H1 (cell line): Measurements from ENCODE around the gene COX5B. TPM values are rescaled to one million over a fixed set of nuclear protein-coding genes. Genes with fewer than 3 reads are reported as not detected.
A peak's percentile ranks its signal among the peaks of the same experiment; 100 is the strongest.

ENCODE experiments used
- CTCF ChIA-PET: fragments of 300-600 bp; sonication (Branson Sonifier 250); formaldehyde crosslinking; loops from one replicate; lab custom pipeline; 2021; ENCODE audit not compliant: partially characterized antibody; lab: Charles Lee
- POLR2A ChIA-PET: fragments of 300-600 bp; sonication (Branson Sonifier 250); formaldehyde crosslinking; loops from one replicate; lab custom pipeline; 2021; ENCODE audit warnings: inconsistent platforms; ENCODE audit not compliant: partially characterized antibody; lab: Charles Lee
- DNase-seq, 2 experiments: peaks; one replicate each; pipeline versions ENCODE4 v3.0.0 to v3.0.0-alpha.2; 2010 to 2022; ENCODE audit warnings: low spot score in 2 of 2, low read depth in 1 of 2, mixed read lengths in 1 of 2
- FAIRE-seq: peaks from 2 replicates; lab custom pipeline; 2011; peaks lifted over from hg19 to GRCh38; lab: Jason Lieb, UNC
- H2AFZ ChIP-seq: 2 replicates; pipeline ENCODE4 v1.8.1; 2012; ENCODE audit warnings: low read length, inconsistent platforms
- H2AK5ac ChIP-seq: 2 replicates; pipeline ENCODE4 v1.6.1; 2013; ENCODE audit warnings: low read depth, low read length
- H2BK120ac ChIP-seq: replicated peaks from 2 replicates; pipeline ENCODE3; 2013; ENCODE audit warnings: low read depth, low read length, inconsistent platforms
- H2BK12ac ChIP-seq: 2 replicates; pipeline ENCODE4 v1.6.1; 2013; ENCODE audit warnings: low read depth, low read length
- H2BK15ac ChIP-seq: 2 replicates; pipeline ENCODE4 v1.6.1; 2013; ENCODE audit warnings: low read length
- H2BK20ac ChIP-seq: 2 replicates; pipeline ENCODE4 v1.6.1; 2013; ENCODE audit warnings: low read length
- H2BK5ac ChIP-seq: 2 replicates; pipeline ENCODE4 v1.6.1; 2013; ENCODE audit warnings: low read depth, low read length
- H3K14ac ChIP-seq: 2 replicates; pipeline ENCODE4 v1.6.1; 2013; ENCODE audit warnings: inconsistent platforms; ENCODE audit not compliant: insufficient read length
- H3K18ac ChIP-seq: 2 replicates; pipeline ENCODE4 v1.6.1; 2013; ENCODE audit warnings: low read length; ENCODE audit errors: extremely low read depth
- H3K23ac ChIP-seq: 2 replicates; pipeline ENCODE4 v1.6.1; 2013; ENCODE audit warnings: inconsistent platforms; ENCODE audit not compliant: insufficient read length
- H3K23me2 ChIP-seq: 2 replicates; pipeline ENCODE4 v1.6.1; 2013; ENCODE audit warnings: low read depth, low read length
- H3K27ac ChIP-seq: 2 replicates; pipeline ENCODE4 v1.6.1; 2011; ENCODE audit warnings: low read depth, low read length, inconsistent platforms
- H3K27me3 ChIP-seq, 4 experiments: replicated peaks in 1 of 4; 1 replicate in 1 of 4; 2 replicates in 3 of 4; pipeline versions ENCODE4 v1.6.1 to v1.8.1; 2011 to 2013; ENCODE audit warnings: low read length in 3 of 4, mild to moderate bottlenecking in 3 of 4, inconsistent platforms in 2 of 4, mixed read lengths in 2 of 4, moderate library complexity in 1 of 4; ENCODE audit not compliant: control insufficient read depth in 3 of 4, insufficient read depth in 3 of 4; ENCODE audit errors: extremely low read depth in 1 of 4
- H3K36me3 ChIP-seq, 4 experiments: 2 replicates each; pipeline versions ENCODE4 v1.6.1 to v1.8.1; 2011 to 2013; ENCODE audit warnings: mild to moderate bottlenecking in 4 of 4, low read length in 3 of 4, moderate library complexity in 2 of 4, control low read depth in 1 of 4, inconsistent platforms in 1 of 4; ENCODE audit not compliant: insufficient read depth in 4 of 4, control insufficient read depth in 2 of 4
- H3K4ac ChIP-seq: replicated peaks from 2 replicates; pipeline ENCODE3; 2013; ENCODE audit warnings: low read length, low read depth, mixed read lengths, inconsistent platforms; ENCODE audit not compliant: insufficient read length
- H3K4me1 ChIP-seq, 4 experiments: replicated peaks in 1 of 4; 1 replicate in 1 of 4; 2 replicates in 3 of 4; pipeline versions ENCODE4 v1.6.1 to v1.8.1; 2011 to 2013; ENCODE audit warnings: low read length in 3 of 4, inconsistent platforms in 2 of 4, mixed read lengths in 1 of 4; ENCODE audit not compliant: insufficient read depth in 4 of 4, control insufficient read depth in 3 of 4
- H3K4me2 ChIP-seq, 2 experiments: 2 replicates each; pipeline versions ENCODE4 v1.6.1 to v1.8.1; 2011 to 2013; ENCODE audit warnings: low read depth in 2 of 2, low read length in 2 of 2, control low read depth in 1 of 2, inconsistent platforms in 1 of 2, mild to moderate bottlenecking in 1 of 2; ENCODE audit not compliant: insufficient read depth in 1 of 2
- H3K4me3 ChIP-seq, 4 experiments: fragments of 200-600, 300-600 bp in 1 of 4; sonication (generic), shearing (Covaris generic), sonication (Bioruptor Twin) in 1 of 4; 2 replicates each; pipeline versions ENCODE4 v1.5.1 to v1.8.1; 2011 to 2016; ENCODE audit warnings: low read length in 4 of 4, low read depth in 3 of 4, control low read depth in 2 of 4, inconsistent platforms in 2 of 4, mild to moderate bottlenecking in 2 of 4, mixed read lengths in 1 of 4, moderate library complexity in 1 of 4; ENCODE audit not compliant: insufficient read depth in 2 of 4; ENCODE audit errors: extremely low read depth in 1 of 4
- H3K56ac ChIP-seq: replicated peaks from 2 replicates; pipeline ENCODE3; 2013; ENCODE audit warnings: low read depth, mild to moderate bottlenecking, mixed read lengths, low read length, inconsistent platforms; ENCODE audit not compliant: insufficient read length
- H3K79me1 ChIP-seq: 2 replicates; pipeline ENCODE4 v1.6.1; 2013; ENCODE audit warnings: low read depth, low read length, control low read depth
- H3K79me2 ChIP-seq, 2 experiments: 2 replicates each; pipeline versions ENCODE4 v1.6.1 to v1.8.1; 2012 to 2013; ENCODE audit warnings: low read length in 2 of 2, mild to moderate bottlenecking in 2 of 2, inconsistent platforms in 1 of 2; ENCODE audit not compliant: insufficient read depth in 2 of 2, control insufficient read depth in 1 of 2
- H3K9ac ChIP-seq, 4 experiments: replicated peaks in 1 of 4; 1 replicate in 1 of 4; 2 replicates in 3 of 4; pipeline versions ENCODE4 v1.6.1 to v1.8.1; 2011 to 2013; ENCODE audit warnings: low read depth in 3 of 4, low read length in 3 of 4, control low read depth in 2 of 4, mild to moderate bottlenecking in 2 of 4, moderate library complexity in 2 of 4, inconsistent platforms in 1 of 4; ENCODE audit errors: extremely low read depth in 1 of 4
- H3K9me3 ChIP-seq, 2 experiments: 2 replicates each; pipeline versions ENCODE4 v1.6.1 to v1.8.1; 2012 to 2013; ENCODE audit warnings: mild to moderate bottlenecking in 2 of 2, moderate library complexity in 2 of 2, control low read depth in 1 of 2, inconsistent platforms in 1 of 2, low read depth in 1 of 2, low read length in 1 of 2, mixed read lengths in 1 of 2; ENCODE audit not compliant: insufficient read depth in 2 of 2
- H4K20me1 ChIP-seq, 2 experiments: replicated peaks in 1 of 2; 2 replicates each; pipeline versions ENCODE3 to v1.8.1; 2011 to 2013; ENCODE audit warnings: inconsistent platforms in 2 of 2, low read length in 2 of 2, mild to moderate bottlenecking in 1 of 2; ENCODE audit not compliant: insufficient read depth in 2 of 2, control insufficient read depth in 1 of 2
- H4K5ac ChIP-seq: 2 replicates; pipeline ENCODE4 v1.6.1; 2013; ENCODE audit warnings: low read length, low read depth, mixed read lengths, inconsistent platforms; ENCODE audit not compliant: insufficient read length
- H4K8ac ChIP-seq: 2 replicates; pipeline ENCODE4 v1.8.0; 2013; ENCODE audit warnings: mild to moderate bottlenecking, moderate library complexity, low read length, inconsistent platforms; ENCODE audit not compliant: insufficient read depth; ENCODE audit errors: extremely low read depth
- H4K91ac ChIP-seq: replicated peaks from 2 replicates; pipeline ENCODE3; 2013; ENCODE audit warnings: low read length, mixed read lengths, inconsistent platforms; ENCODE audit not compliant: insufficient read length
- ASH2L ChIP-seq: fragments of 200-600, 300-600 bp; sonication (generic); IDR thresholded peaks from one replicate; pipeline ENCODE4 v1.7.1; 2017; ENCODE audit warnings: low read length
- EGR1 ChIP-seq: IDR thresholded peaks from 2 replicates; pipeline ENCODE4 v1.6.1; 2011; ENCODE audit warnings: low read depth, low read length, borderline replicate concordance
- JUND ChIP-seq: IDR thresholded peaks from 2 replicates; pipeline ENCODE4 v1.6.1; 2011; ENCODE audit warnings: mild to moderate bottlenecking, improper control_type of control experiment, low read length
- WGBS, 2 experiments: shearing (Covaris generic) in 1 of 2; methylation state at CpG; one replicate each; pipeline versions ENCODE4 v1.1.6 to v1.1.7; 2013 to 2015; ENCODE audit warnings: low lambda C conversion rate in 2 of 2, mixed read lengths in 2 of 2, inconsistent platforms in 1 of 2, low coverage in 1 of 2, missing lambda C conversion rate in 1 of 2; ENCODE audit not compliant: insufficient replicate concordance in 2 of 2, insufficient coverage in 1 of 2, insufficient read length in 1 of 2; ENCODE audit errors: extremely low coverage in 1 of 2, missing lambda C conversion rate in 1 of 2; 5-methylcytosine and 5-hydroxymethylcytosine counted together
- polyA plus RNA-seq, 7 experiments: library from polyadenylated mRNA; depleted of rRNA in 3 of 7; stranded (reverse) in 5 of 7; unstranded in 2 of 7; fragments of >200 nt in 5 of 7; fragments of 200-250 nt in 2 of 7; gene quantifications; 1 replicate in 5 of 7; 2 replicates in 1 of 7; 4 replicates in 1 of 7; pipeline versions ENCODE4 v1.2.1 to v1.2.3, GENCODE V29; 2011 to 2013; ENCODE audit warnings: missing spikeins in 2 of 7, mixed read lengths in 2 of 7
- total RNA-seq: library from RNA; stranded (reverse); fragmentation: NEBNext Ultra II Directional; extraction: Animal tissue kit (Norgen Biotek cat#: 25700); gene quantifications from 2 replicates; pipeline ENCODE4 v1.2.1, GENCODE V29; 2021

The COX5B gene
- total and polyA plus RNA-seq, 2 of the 8 experiments (the other 6 are each of a cell fraction or from before 2014, with no cell fraction given) = 233 to 468 TPM

DNA sequence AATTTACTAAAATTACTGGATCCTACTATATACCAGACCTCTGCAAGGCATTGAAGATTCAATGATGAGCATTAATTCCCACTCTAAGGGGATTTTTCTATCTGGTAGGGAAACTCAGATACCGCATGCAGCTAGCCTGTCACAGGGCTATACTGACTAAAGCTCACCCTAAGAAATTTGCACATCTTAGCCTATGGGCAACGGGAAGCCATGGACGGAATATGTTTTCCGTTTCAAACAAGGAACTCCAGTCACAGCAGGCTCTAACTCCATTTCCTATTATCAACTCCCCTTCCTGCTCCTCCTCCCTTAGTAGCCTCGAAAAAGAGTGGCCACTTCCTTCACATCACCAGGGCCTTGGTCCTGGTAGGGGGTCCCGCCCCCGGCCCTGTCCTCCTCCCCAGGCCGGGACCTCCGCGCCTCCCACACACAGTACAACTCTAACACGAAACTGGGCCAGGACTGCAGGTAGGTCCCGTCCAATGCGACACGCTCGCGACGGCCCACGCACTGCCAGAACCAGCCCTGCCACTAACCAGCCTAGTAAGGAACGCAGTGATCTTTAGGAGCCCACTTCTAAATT, 659 bp upstream of the COX5B start:
- Histone ChIP-seq H3K9me3 (no peaks in the 10 kb centered on the region), H3K18ac (peak overlapping the region; percentile 83), H2AK5ac (peak overlapping the region; percentile 53; the same call in 1 of the 2 replicates), H3K36me3 (peaks cover 12 to 30% (median 18%) of the 10 kb centered on the region in 4 experiments), H3K23ac (peak overlapping the region; percentile 19), H4K91ac (peak overlapping the region; percentile 92), H3K27ac (peak overlapping the region; percentile 66), H3K9ac (peak overlapping the region in 3 of 4 experiments; percentile 58 to 71 (median 67); a peak in 6 of 7 replicates), H4K5ac (peak overlapping the region; percentile 28), H2BK12ac (0 out of 2 replicates have a peak overlapping the region, but pooled peaks have one; percentile 60), H3K4me1 (peaks cover 0 to 6% (median 0%) of the 10 kb centered on the region in 4 experiments; a peak in 2 of 7 replicates), H4K20me1 (peaks cover 1 to 4% of the 10 kb centered on the region in 2 experiments), H3K4me3 (peak overlapping the region; percentile 49 to 100 (median 96)), H4K8ac (peak overlapping the region; percentile 91), H3K56ac (peak overlapping the region; percentile 87), H3K27me3 (no peaks in the 10 kb centered on the region; a peak in 1 of 7 replicates), H2AFZ (peak overlapping the region; percentile 57; the same call in 1 of the 2 replicates), H3K79me1 (no peaks in the 10 kb centered on the region; the same call in 1 of the 2 replicates), H3K79me2 (peaks cover 0 to 13% of the 10 kb centered on the region in 2 experiments; a peak in 2 of 4 replicates), H3K14ac (peak overlapping the region; percentile 24), H2BK20ac (0 out of 2 replicates have a peak overlapping the region, but pooled peaks have one; percentile 72), H2BK5ac (peak overlapping the region; percentile 92), H3K4ac (peak overlapping the region; percentile 65), H3K4me2 (peak overlapping the region; percentile 93 to 94), H2BK120ac (no peak overlapping the region), H3K23me2 (peaks cover 6% of the 10 kb centered on the region; the same call in 1 of the 2 replicates), H2BK15ac (peak overlapping the region; percentile 72; the same call in 1 of the 2 replicates)
- ChIA-PET CTCF (interaction anchor here (0.6 to 7.6 kb wide), 6 partner anchors 13 to 207 kb away, joined by 3 to 73 read pairs (median 4); partner anchors contain the start of gene ACTR1B), POLR2A (interaction anchor here (1.2 to 4.7 kb wide), 7 partner anchors 11 to 55 kb away, joined by 3 to 71 read pairs (median 6); partner anchors contain the start of genes ACTR1B and C2orf92)
- no peak for FAIRE-seq
- TF ChIP-seq EGR1 (peak; percentile 63; the same call in 1 of the 2 replicates), ASH2L (peak; percentile 62), JUND (no peak)
- WGBS, 2 experiments = 13% methylated on average over 19 of the region's 19 CpGs; no CpG with 5 or more reads in 1 of the 2 experiments
- DNase-seq = peak in 1 of 2 experiments; percentile 68
